ENCODE results near the gene CYP51A1.
A peak's percentile ranks its signal among the peaks of the same experiment; 100 is the strongest.
"Not testable (repeated sequence)": the region's sequence is repeated elsewhere in the genome, so short reads cannot be mapped to it uniquely, and the experiment has no call there.

The CYP51A1 gene

DNA sequence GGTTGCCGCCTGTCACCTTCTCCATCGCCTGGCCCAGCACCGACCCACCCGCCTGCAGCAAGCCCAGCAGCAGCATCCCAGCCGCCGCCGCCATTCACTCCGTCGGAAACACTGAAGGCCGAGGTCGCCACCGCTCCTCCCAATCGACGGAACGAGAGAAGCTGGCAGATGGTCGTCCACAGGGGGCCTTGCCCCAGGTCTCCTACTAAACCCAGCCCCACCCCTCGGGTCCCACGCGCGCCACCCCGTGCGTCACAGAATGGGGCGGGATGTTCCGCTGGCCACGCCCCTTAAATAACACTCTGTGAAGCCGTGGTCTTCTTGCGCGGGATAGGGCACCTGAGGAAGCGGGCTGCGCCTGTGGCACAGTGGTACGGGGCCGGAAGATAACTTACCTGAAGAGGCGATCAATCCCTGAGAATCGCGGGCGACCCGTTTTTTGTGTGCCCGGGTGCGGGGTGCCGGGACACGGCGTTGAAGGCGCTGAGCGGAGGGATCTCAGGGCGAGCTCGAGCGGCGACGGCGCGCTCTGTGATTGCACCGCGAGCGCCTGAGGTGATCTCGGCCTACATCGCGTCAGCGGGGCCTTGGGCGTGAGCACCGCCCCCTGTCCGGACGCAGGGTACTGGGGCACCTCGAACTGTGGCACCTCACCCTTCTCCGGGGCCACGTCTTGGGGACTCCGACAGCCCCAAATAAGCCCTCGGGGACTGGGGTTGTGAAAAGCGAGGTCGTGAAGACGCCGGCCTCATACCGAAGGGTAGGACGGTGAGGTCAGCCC is at the start of gene CYP51A1:
TSS of gene CYP51A1 (minus strand) at position 207 of the 781 bp plus-strand sequence. CDS start at position 94, 113 bp downstream.
- DNase-seq = peak; percentile 74

DNA sequence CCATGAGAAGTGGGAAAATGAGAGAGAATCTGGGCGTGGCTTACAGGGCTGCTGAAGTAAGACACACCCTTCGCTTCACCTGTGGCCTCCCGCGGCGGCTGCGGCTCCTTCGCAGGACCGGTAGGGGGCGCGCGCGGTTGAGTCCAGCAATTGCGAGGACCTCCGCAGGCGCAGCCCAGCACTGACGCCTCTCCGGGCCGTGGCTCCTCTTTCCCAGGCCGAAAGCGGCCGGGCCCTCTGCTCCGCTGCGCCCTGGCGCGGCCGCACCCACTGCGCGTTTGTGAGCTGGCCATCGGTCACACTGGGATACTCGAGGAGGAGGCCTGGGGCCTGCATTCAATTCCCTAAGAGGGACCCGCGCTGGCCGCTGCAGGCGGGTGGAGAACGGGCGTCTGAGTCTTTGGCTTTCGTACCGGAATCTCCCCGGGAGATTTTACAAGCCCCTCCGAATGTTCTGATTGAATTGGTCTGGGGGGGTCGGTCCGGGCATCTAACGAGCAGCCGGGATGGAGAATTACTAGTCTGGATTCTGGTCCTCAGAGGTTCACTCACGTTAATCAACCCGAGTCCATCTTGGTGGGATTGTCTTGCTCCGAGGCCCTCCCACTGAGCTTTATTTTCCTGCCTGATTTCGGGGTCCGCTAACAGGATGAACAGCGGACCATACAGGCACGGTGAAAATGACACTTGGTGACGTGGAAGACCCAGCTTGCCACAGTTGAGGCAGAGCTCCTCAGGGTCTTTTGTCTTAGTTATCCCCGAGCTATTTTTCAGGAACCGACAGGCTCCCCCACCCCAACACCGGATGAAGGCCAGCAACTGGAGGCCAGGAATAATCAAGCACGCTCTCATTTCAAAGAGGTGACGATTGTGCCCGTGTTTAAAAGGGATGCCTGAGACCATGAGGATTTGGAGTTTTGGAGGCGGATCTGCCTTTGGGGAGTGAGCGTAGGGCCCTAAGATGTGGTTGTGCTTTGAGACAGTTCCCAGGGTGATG is 44.9 kb upstream of the CYP51A1 start, which contains the start of gene LRRD1:
TSS of gene LRRD1 (minus strand) at position 215 of the 997 bp plus-strand sequence. CDS start 13,940 bp downstream, outside the sequence.
- no peak for DNase-seq

DNA sequence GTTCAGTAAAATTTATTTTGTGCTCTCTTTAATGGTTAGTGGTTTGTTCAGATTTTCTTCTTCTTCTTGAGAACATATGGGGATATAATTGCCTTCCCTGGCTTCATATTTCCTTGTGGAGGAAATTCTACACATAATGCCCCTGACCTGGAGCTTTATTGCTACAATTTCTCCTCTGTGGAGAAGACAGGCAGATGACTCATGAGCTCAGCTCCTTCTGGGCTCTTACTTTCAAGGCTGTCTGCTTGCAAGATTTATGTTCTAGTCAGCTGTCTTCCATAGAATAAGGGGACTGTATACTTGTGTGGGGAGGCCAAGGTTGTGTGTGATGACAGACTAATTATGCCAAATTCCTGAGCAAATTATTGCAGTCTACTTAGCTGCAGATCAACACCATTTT is 43.1 kb upstream of the CYP51A1 start:
- no peak for DNase-seq

DNA sequence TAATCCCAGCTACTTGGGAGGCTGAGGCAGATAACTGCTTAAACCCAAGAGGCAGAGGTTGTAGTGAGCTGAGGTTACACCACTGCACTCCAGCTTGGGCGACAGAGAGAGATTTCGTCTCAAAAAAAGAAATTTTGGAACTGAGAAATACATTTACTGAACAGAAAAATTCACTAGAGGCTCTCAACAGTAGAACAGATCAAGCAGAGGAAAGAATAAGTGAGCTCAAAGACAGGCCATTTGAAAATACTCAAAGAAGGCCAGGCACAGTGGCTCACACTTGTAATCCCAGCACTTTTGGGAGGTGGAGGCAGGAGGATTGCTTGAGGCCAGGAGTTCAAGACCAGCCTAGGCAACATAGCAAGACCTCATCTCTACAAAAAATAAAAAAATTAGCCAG is 35.3 kb upstream of the CYP51A1 start:
- DNase-seq = not testable (repeated sequence)

DNA sequence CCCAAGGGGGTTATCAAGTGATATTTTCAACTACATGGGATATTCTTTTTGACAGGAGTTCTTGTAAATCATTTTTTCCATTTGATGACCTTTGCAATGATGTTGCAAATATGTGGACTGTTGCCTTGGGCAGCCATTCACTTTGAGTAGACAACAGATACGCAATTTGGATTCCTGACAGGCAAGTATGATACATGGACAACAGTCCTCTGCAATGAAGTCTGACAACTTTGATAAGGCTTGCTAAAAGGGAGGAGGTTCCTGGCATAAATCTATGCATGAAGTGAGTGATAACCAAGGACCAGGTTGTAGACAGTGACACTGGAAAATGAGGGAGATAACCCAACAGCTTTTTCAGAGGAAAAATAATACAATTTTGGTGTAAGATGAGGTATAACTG is 27.0 kb upstream of the CYP51A1 start:
- DNase-seq = no peak

DNA sequence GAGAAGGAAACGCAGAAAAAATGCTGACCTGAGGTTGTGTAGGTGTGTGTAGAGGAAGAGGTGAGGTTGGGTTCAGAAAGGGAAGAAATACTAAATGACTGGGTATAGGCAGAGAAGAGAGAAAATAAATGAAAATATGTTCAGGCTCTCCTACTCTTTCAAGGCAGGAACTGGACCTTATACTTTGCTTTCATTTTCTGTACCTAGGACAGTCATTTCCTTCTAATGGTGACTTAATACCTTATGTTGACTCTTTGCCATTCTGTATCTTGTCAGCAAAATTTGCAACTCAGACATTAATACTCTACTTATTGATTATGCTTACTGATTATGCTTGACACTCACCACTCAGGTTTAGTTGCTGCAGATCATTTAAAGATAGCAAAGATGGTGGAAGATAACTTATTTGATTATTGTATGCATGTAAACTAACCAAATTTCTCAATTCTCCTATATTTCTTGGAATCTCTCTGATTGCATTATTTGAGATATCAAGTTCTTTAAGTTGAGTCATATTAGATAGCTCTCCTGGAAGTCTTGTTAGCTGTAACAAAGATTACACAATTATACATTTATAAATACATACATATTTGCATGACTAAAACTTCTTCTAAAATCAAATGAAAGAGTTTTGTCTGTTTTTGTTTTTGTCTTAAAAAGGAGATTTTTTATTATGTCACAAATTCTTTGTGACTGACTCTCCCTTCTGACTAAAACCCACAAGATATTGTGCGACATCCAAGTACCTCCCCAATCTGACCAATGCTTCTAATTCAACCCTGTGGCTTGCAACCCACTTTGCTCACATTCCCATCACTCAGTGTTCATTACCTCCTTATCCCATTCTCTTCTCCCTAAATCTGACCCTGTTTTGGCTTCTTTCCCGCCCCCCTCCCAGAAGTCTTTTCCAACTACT is 24.6 kb upstream of the CYP51A1 start:
- DNase-seq = no peak

DNA sequence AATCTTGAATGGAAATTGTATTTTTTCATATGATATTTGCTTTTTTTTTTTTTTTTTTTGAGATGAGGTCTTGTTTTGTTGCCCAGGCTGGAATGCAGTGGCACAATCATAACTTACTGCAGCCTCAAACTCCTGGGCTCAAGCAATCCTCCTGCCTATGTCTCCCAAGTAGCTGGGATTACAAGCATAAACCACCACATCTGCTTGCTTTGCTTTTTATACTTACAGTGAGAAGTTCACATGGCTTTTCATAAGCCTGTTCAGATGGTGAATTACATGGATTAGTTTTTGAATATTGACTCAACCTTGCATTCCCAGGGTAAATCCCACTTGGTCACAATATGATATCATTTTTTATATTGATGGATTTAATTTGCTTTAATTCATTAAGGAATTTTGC is 22.7 kb upstream of the CYP51A1 start:
- no peak for DNase-seq

DNA sequence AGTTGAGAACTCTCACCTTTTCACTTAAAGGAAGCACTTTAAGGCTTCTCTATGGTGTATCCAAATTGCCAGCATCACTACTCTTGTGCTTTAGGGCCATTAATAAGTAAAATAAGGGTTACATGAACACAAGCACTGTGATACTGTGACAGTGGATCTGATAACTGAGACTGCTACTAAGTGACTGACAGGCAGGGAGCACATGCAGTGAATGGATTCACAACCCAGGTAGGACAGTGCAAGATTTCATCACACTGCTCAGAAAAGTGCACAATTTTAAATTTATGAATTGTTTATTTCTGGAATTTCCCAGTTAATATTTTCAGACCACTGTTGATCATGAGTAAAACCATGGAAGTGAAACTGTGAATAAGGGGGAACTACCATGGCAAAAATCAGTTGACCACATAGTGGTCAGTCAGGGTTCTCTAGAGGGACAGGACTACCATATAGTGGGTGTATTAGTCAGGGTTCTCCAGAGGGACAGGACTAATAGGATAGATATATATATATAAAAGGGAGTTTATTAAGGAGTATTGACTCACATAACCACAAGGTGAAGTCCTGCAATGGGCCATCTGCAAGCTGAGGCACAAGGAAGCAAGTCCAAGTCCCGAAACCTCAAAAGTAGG is 20.9 kb upstream of the CYP51A1 start:
- DNase-seq = no peak

DNA sequence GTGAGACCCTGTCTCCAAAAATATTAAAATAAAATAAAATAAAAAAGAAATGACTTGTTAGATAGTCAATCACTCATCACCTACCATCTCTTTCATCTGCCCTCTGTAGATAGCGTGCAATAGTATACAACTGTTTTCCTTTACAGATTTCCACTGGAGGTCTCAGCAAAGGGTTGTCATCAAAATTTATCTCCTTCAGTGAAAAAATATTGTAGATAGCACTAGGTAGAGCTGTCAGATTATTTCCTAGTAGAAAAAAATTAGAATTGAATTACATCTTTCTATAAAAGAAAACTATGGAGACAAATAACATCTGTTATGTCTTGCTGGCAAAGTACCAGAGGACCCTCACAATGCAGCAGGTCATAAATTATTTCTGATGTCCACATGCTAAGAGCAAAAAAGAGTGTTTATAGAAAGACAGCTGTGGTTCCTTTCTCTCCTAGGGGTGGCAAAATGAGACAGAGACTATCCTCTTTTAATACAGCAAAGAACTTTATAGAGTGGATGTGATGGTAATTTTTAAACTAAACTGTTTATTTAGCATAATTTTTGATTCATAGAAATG is 16.3 kb upstream of the CYP51A1 start:
- no peak for DNase-seq

DNA sequence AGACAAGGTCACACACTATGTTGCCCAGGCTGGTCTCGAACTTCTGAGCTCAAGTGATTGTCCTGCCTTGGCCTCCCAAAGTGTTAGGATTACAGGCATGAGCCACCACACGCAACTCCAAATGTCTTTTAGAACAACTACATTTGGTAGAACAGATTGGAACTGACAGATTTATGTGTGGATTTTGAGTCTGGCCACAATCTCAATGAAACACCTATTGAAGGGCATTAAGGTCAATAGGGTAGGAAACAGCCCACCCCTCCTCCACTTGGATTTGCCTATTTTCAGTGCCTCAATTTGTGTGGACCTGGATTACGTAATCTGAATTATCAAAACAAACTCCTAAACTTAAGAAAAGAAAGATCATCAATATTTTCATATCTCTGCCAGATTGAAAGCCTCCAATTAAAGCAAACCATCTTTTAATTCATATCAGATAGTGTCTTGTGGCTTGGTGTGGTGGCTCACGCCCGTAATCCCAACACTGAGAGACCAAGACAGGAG is 15.5 kb upstream of the CYP51A1 start:
- DNase-seq = no peak

DNA sequence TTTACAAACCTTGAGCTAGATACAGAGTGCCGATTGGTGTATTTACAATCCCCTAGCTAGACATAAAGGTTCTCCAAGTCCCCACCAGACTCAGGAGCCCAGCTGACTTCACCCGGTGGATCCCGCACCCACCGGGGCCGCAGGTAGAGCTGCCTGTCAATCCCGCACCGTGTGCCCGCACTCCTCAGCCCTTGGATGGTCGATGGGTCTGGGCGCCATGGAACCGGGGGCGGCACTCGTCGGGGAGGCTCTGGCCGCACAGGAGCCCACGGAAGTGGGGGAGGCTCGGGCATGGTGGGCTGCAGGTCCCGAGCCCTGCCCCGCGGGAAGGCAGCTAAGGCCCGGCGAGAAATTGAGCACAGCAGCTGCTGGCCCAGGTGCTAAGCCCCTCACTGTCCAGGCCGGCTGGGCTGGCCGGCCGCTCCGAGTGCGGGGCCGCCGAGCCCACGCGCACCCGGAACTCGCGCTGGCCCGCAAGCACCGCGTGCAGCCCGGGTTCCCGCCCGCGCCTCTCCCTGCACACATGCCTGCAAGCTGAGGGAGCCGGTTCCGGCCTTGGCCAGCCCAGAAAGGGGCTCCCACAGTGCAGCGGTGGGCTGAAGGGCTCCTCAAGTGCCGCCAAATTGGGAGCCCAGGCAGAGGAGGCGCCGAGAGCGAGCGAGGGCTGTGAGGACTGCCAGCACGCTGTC is 9.1 kb upstream of the CYP51A1 start:
- not testable (repeated sequence) for DNase-seq

DNA sequence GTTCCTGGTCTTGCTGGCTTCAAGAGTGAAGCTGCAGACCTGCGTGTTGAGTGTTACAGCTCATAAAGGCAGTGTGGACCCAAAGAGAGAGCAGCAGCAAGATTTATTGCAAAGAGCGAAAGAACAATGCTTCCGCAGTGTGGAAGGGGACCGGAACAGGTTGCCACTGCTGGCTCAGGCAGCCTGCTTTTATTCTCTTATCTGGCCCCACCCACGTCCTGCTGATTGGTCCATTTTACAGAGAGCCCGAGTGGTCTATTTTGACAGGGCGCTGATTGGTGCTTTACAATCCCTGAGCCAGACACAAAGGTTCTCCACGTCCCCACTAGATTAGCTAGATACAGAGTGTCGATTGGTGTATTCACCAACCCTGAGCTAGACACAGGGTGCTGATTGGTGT is 8.5 kb upstream of the CYP51A1 start:
- not testable (repeated sequence) for DNase-seq

DNA sequence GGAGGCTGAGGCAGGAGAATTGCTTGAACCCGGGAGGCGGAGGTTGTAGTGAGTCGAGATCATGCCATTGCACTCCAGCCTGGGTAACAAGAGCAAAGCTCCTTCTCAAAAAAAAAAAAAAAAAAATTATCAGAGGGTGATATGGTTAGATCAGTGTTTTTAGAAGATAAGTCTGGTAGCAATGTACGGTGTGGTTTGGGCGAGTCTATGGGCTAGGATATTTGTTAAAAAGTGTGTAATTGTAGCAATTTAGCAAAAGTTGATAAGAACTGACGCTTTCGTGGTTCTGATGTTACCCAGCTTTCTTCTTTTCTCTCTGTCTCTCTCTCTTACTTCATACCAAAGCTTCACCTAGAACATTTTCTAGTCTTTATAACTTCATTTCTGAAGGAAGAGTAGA is 6.9 kb upstream of the CYP51A1 start:
- DNase-seq = no peak

DNA sequence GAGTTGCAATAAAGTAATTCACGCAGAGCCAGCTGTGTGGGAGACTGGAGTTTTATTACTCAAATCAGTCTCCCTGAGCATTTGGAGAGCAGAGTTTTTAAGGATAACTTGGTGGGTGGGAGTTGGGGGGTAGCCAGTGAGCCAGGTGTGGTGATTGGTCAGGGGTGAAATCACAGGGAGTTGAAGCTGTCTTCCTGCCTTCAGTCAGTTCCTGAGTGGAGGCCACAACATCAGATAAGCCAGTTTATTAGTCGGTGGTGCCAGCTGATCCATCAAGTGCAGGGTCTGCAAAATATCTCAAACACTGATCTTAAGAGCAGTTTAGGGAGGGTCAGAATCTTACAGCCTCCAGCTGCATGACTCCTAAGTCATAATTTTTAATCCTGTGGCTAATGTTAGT is 3.3 kb upstream of the CYP51A1 start:
- DNase-seq = no peak

DNA sequence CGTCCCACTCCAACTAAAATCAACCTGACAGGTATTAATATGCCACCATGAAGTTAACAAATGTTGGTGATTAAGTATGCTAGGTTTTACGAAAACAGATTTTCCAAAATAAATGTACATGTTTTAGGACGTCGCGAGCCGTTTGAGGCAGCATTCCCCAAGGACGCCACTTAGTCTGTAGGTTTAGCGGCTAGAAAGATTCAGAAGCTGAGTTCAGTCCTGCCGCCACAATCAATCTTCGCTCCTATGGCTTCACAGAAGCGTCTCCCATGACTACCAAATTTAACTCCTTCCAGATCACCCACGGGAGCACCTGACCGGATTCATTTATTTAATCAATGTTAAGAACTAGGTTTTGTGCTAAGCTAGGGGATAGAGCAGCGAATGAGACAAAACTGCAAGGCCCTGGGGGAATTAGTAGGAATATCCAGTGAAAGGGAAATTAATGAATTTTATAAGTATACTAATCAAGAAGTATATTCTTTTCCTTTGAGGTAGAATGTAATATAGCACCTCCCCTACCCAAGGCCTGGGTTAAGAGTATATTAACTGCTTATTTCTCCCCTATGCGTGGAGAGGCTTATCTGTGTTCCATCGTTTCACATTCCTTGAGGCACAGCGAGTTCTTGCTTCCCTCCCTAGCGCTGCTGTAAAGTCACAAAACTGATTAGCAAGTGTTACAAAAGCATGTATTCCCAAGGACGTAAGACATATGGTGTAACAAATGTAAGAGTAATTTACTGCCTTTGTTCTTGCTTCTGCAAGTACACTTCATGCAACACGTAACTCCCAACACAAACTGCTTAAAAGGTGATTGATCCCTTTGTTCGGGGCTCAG is 994 bp upstream of the CYP51A1 start:
- DNase-seq = peak; percentile 31

DNA sequence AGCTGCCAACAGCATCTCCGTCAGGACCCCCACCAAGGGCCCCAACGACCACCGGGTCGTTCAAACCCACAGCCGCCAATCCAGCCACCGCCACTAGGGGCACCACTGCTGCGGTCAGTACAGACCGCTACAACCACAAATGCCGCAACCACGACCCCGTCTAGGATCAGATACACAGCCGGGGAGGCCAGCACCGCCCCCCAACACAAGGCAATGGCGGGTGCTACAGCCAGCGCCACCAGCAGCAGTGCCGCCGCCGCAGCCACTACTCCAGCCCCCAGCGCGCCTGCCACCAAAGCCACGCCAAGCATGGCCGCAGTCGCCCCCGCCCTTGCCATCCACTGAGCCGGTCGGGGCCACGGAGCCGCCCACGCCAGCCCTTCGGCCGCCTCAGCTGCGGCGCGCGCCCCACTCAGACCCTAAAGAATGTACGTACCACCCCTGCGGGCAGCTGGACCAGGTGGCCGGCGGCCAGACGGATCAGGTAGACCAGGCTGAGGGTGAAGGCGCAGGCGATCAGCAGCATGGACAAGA is 473 bp downstream of the CYP51A1 start:
- peak; percentile 19 for DNase-seq

DNA sequence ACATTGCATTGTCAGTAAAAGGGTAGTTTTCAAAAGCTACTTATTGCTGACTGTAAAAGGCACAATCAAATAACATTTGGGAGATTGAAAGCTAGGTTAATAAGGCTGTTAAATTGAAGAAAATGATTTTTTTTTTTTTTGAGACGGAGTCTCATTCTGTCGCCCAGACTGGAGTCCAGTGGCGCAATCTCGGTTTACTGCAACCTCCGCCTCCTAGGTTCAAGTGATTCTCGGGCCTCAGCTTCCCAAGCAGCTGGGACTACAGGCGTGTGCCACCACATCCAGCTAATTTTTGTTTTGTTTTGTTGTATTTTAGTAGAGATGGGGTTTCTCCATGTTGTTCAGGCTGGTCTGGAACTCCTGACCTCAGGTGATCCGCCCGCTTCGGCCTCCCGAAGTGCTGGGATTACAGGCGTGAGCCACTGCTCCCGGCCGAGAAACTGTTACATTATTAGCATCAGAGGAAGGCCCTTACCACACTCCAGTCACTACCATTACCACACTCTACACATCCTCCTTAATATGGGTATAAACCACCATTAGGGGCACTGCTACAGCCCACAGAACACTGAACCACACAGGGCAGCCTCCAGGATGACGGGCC is 1.0 kb downstream of the CYP51A1 start:
- peak; percentile 19 for DNase-seq

DNA sequence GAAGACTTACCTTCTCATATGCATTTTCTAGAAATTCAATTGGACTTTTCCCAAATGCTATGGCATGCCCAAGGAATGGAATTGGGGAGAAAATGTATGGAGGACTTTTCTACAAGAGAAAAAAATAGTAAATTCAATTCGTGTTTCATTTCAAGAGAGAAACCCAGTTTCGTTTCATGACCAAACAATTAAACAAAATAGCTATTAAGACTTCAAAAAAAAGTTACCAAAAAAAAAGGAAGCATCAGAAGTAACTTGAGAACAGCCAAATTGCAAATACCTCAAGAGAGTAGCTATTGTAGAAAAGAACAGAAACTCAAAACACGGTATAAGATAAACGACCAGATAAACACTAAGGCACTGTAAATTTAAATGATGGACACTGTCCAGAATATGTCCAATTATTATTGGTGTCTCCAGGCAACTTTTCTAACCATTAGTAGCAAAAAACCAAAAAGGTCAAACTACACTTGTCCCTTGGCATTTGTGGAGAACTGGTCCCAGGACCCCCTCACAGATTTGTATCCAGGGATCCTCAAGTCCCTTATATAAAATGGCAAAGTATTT is 2.4 kb downstream of the CYP51A1 start:
- no peak for DNase-seq

DNA sequence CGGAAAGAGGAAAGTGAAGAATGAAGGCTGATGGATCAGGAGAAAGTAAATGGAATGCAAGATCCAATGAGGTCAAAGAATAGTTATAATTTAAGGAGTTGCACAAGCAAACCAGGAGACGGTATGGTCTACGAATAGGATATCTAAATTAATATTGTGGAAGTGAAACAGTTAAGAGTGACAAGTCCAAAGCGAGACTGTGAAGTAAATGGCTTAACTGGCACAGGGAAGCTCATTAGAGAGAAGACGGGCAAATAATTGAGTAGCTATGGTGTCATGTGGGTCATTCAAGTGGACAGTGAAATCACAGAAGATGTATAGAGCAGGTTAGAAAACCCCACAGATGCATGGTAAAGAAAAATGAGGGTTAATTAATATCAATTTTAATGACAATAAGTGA is 3.2 kb downstream of the CYP51A1 start:
- DNase-seq = no peak
